Keratinocyte (primary cell): ENCODE results near the gene NCS1.

Experiments
- CTCF ChIP-seq, 3 experiments: IDR thresholded peaks in 1 of 3; conservative IDR thresholded peaks in 1 of 3; optimal IDR thresholded peaks in 1 of 3; 2 replicates in 2 of 3; 3 replicates in 1 of 3; pipeline versions ENCODE3 to v1.5.1; 2011; ENCODE audit warnings: low read length in 3 of 3, mild to moderate bottlenecking in 3 of 3, moderate library complexity in 2 of 3, control low read depth in 1 of 3, inconsistent platforms in 1 of 3; ENCODE audit not compliant: insufficient read depth in 2 of 3; ENCODE audit errors: extremely low read depth in 1 of 3
- EZH2 ChIP-seq: IDR thresholded peaks from one replicate; pipeline ENCODE4 v1.6.1; 2012; ENCODE audit warnings: inconsistent platforms, mild to moderate bottlenecking, low read length, moderate library complexity

GRCh38 chr9:130195638-130196037, 23.4 kb downstream of the NCS1 start:
- TF ChIP-seq CTCF (optimal IDR thresholded peaks at IDR 0.05 in 1 of 3, IDR thresholded peaks at IDR 0.05 in 1 of 3, conservative IDR thresholded peaks at IDR 0.05 in 1 of 3; ENCODE audit: extremely low read depth in 1 of 3, insufficient read depth in 2 of 3, low read length in 3 of 3), result no peak
- TF ChIP-seq EZH2, result no peak
